ENCODE data around the gene SPIRE2.

SPIRE2 gene

DNA sequence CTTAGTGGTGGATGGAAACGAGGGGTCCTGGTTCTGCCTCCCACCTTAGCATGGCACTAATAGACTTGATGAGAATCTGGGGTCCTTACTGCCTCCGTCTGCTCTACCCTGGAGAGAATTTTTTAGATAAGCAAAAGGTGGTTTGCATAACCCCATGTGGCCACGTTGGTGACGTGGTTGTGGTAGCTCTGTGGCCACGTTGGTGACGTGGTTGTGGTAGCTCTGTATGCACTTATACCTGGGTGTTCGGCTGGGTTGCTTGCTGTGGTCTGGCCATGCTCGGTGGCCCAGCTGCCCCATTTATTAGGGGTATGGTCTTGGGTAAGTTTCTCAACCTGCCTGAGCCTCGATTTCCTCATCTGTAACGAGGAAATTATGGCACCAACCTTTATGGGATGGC lies 13.0 kb downstream of the SPIRE2 start:
- H3K4me1 ChIP-seq (ENCODE audit: control insufficient read depth, insufficient read depth, low read length), result no peaks in the 10 kb centered on the region
- no peaks in the 10 kb centered on the region for H3K9me3 ChIP-seq (ENCODE audit: control insufficient read depth, low read length)
- whole genome bisulfite sequencing, 2 experiments, result 95% methylated on average over 10 of the region's 10 CpGs
- no peak overlapping the region for H3K27ac ChIP-seq (ENCODE audit: insufficient read depth, low read depth, low read length, poor library complexity, severe bottlenecking)
- no peaks in the 10 kb centered on the region for H3K36me3 ChIP-seq (ENCODE audit: control insufficient read depth, insufficient read depth, low read length)
- H3K4me3 ChIP-seq (ENCODE audit: insufficient read depth, low read depth, low read length), result no peak overlapping the region
- H3K27me3 ChIP-seq (ENCODE audit: control insufficient read depth, insufficient read depth, low read length, poor library complexity, severe bottlenecking), result no peaks in the 10 kb centered on the region

DNA sequence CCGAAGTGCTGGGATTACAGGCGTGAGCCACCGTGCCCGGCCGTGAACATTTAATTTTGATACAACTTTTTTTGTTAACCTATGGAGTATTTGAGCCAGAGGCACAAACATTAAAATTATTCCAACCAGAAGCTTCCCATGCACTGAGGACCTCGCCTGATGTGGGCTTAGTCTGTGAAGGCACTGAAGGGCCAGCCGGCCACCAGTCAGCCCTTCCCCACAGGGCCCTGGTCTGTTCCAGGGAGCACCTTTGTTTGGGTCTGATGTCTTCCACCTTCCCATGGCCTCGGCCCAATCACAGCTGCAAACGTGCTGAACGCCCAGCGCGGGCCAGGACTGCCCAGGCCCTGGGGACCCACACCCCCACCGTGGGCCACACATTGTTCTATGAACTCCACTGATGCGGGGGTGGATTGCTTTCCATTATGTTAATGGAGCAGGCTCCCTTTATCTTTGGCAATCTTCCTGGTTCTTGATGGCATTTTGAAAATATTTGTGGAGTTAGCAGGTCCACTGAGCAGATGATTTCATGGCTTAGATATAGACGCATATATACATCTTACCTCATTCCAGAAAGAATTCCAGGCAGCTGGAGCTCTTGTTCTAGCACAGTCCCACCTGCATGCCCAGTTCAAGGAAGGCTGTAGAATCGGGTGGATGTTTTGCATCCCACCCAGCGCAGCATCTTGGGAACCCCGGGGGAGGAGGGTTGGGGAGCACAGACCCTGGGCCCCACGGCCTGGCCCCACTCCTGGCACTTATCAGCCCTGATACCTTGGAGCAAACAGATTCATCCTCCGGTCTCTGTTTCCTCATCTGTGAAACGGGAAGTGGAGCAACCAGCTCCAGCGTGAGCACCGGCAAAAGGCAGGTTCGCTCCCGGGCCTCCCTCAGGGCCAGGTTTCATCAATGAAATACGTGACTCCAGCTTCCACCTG lies 14.5 kb downstream of the SPIRE2 start:
- H3K27me3 ChIP-seq (ENCODE audit: control insufficient read depth, insufficient read depth, low read length, poor library complexity, severe bottlenecking), result no peaks in the 10 kb centered on the region
- no peaks in the 10 kb centered on the region for H3K4me1 ChIP-seq (ENCODE audit: control insufficient read depth, insufficient read depth, low read length)
- H3K9me3 ChIP-seq (ENCODE audit: control insufficient read depth, low read length), result no peaks in the 10 kb centered on the region
- no peak overlapping the region for H3K4me3 ChIP-seq (ENCODE audit: insufficient read depth, low read depth, low read length)
- H3K36me3 ChIP-seq (ENCODE audit: control insufficient read depth, insufficient read depth, low read length), result no peaks in the 10 kb centered on the region
- no peak overlapping the region for H3K27ac ChIP-seq (ENCODE audit: insufficient read depth, low read depth, low read length, poor library complexity, severe bottlenecking)
- 90 to 91% methylated on average over 26 of the region's 26 CpGs for WGBS, 2 experiments

DNA sequence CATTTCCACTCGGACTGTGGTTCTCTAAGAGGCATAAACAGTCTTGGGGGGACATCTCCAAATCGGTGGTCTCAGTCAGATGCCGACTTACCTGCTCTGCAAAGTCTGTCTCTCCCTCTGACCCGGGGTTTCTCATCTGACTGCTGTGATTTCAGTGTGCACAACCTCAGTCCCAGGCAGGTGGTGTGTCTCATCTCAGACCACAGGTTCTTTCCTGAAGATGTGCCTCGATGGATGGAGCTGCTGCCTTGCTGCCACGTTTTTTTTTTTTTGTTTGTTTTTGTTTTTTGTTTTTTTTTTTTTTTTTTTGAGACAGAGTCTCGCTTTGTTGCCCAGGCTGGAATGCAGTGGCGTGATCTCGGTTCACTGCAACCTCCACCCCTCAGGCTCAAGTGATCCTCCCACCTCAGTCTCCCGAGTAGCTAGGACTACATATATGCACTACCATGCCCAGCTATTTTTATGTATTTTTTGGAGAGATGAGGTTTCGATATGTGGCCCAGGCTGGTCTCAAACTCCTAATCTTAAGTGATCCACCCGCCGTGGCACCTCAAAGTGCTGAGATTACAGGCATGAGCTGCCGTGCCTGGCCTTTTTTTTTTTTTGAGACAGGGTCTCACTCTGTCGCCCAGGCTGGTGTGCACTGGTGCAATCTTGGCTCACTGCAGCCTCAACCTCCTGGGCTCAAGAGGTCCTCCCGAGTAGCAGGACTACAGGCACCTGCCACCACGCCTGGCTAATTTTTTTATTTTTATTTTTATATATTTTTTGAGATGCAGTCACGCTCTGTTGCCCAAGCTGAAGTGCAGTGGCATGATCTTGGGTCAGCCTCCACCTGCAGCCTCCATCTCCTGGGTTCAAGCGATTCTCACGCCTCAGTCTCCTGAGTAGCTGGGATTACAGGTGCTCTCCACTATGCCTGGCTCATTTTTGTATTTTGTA lies 15.4 kb downstream of the SPIRE2 start:
- Histone ChIP-seq H3K9me3 (ENCODE audit: control insufficient read depth, low read length) (no peaks in the 10 kb centered on the region), H3K4me1 (ENCODE audit: control insufficient read depth, insufficient read depth, low read length) (no peaks in the 10 kb centered on the region), H3K27ac (ENCODE audit: insufficient read depth, low read depth, low read length, poor library complexity, severe bottlenecking) (no peak overlapping the region), H3K36me3 (ENCODE audit: control insufficient read depth, insufficient read depth, low read length) (no peaks in the 10 kb centered on the region), H3K27me3 (ENCODE audit: control insufficient read depth, insufficient read depth, low read length, poor library complexity, severe bottlenecking) (no peaks in the 10 kb centered on the region), H3K4me3 (ENCODE audit: insufficient read depth, low read depth, low read length) (no peak overlapping the region)
- WGBS, 2 experiments, result 89% methylated on average over 18 to 20 of the region's 20 CpGs

DNA sequence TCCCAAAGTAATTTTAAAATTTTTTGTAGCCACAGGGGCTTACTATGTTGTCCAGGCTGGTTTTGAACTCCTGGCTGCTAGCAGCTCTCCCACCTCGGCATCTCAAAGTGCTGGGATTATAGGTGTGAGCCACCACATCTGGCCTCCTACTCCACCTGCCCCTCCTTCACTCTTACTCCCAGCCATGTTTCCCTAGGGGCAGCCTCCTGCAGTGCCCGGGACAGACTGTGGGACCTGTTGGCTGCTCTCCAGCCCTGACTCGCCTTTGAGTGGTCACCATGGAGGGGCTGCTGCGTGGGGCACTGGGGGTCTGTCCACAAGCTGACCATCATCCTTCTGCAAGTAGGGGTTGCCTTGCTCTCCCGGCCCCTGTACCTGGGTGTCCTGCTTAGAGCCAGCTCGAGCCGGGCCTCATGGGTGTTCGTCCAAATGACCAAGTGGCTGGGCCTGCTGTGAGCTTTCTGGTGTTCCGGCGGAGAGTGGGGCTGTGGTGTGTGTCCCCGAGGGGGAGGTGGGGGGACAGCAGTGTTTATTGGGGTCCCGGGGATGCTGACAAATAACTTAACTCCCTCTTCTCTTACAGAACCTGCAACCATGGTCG lies 16.6 kb downstream of the SPIRE2 start:
- H3K27me3 ChIP-seq (ENCODE audit: control insufficient read depth, insufficient read depth, low read length, poor library complexity, severe bottlenecking), result no peaks in the 10 kb centered on the region
- H3K9me3 ChIP-seq (ENCODE audit: control insufficient read depth, low read length), result no peaks in the 10 kb centered on the region
- 91 to 92% methylated on average over 11 to 13 of the region's 13 CpGs for WGBS, 2 experiments
- H3K36me3 ChIP-seq (ENCODE audit: control insufficient read depth, insufficient read depth, low read length), result no peaks in the 10 kb centered on the region
- H3K27ac ChIP-seq (ENCODE audit: insufficient read depth, low read depth, low read length, poor library complexity, severe bottlenecking), result no peak overlapping the region
- H3K4me3 ChIP-seq (ENCODE audit: insufficient read depth, low read depth, low read length), result no peak overlapping the region
- H3K4me1 ChIP-seq (ENCODE audit: control insufficient read depth, insufficient read depth, low read length), result no peaks in the 10 kb centered on the region

DNA sequence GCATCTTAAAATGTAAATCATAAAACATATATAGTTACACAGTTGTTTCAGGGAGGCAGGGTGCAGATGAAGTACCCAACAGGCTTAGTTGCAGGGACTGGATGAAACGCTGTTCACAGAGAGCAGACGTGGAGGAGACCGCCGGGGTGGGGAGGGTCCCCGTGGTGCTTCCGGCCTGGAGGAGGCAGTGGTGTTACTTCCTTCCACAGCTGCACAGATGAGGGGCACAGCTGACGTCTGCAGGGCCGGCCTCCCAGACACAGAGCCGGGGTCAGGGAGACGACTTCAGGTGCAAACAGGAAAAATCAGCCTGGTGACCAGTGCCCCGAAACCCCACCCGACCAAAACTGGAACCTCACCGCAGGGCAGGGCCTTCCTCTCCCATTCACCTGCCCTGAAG lies 17.1 kb downstream of the SPIRE2 start:
- H3K36me3 ChIP-seq (ENCODE audit: control insufficient read depth, insufficient read depth, low read length), result no peaks in the 10 kb centered on the region
- 89 to 90% methylated on average over 13 of the region's 13 CpGs for WGBS, 2 experiments
- H3K9me3 ChIP-seq (ENCODE audit: control insufficient read depth, low read length), result no peaks in the 10 kb centered on the region
- no peak overlapping the region for H3K27ac ChIP-seq (ENCODE audit: insufficient read depth, low read depth, low read length, poor library complexity, severe bottlenecking)
- H3K4me1 ChIP-seq (ENCODE audit: control insufficient read depth, insufficient read depth, low read length), result no peaks in the 10 kb centered on the region
- H3K27me3 ChIP-seq (ENCODE audit: control insufficient read depth, insufficient read depth, low read length, poor library complexity, severe bottlenecking), result no peaks in the 10 kb centered on the region
- no peak overlapping the region for H3K4me3 ChIP-seq (ENCODE audit: insufficient read depth, low read depth, low read length)

DNA sequence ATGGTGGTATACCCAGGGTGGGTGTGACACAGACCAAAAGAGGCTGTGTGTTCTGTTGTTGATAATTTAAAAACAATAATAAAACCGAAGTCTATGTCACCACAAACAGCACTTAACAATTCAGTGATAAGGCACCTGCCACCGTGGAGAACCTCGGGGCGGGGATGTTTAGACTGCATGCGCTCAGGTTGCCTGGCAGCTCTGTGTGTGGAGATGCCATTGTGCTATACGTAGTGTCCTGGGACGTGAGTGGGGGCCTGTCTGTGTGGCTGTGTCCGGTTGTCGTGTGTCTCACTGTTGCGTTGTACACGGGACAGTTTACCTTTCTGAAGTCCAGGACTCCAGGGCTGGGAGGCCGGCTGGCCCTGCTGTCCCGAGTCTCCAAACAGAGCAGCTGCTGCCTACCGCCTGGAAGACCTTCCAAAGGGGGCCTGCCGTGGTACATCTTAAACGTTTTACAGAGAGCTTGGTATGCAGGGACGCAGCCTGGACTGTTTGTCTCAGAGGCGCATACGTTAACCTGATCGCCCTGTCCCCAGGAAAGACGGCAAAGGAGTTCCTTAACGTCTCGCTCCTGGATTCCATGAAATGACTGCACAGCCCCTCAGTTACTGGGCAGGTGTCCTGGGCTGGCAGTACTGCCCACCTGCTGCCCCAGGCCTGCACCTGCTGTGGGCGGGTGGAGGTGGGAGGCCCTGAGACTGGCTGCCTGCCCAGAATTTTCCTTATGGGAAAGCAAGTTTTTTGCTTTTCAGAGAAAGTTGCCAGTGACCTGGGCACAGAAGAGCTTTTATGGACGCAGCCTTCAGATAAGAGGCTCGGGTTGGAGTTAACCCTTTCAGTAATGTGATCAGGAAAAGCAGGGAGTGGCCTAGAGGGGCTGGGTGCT lies 19.0 kb downstream of the SPIRE2 start:
- H3K36me3 ChIP-seq (ENCODE audit: control insufficient read depth, insufficient read depth, low read length), result no peaks in the 10 kb centered on the region
- H3K27ac ChIP-seq (ENCODE audit: insufficient read depth, low read depth, low read length, poor library complexity, severe bottlenecking), result no peak overlapping the region
- WGBS, 2 experiments, result 89 to 91% methylated on average over 26 of the region's 26 CpGs
- no peaks in the 10 kb centered on the region for H3K27me3 ChIP-seq (ENCODE audit: control insufficient read depth, insufficient read depth, low read length, poor library complexity, severe bottlenecking)
- H3K9me3 ChIP-seq (ENCODE audit: control insufficient read depth, low read length), result no peaks in the 10 kb centered on the region
- H3K4me1 ChIP-seq (ENCODE audit: control insufficient read depth, insufficient read depth, low read length), result no peaks in the 10 kb centered on the region
- H3K4me3 ChIP-seq (ENCODE audit: insufficient read depth, low read depth, low read length), result no peak overlapping the region

DNA sequence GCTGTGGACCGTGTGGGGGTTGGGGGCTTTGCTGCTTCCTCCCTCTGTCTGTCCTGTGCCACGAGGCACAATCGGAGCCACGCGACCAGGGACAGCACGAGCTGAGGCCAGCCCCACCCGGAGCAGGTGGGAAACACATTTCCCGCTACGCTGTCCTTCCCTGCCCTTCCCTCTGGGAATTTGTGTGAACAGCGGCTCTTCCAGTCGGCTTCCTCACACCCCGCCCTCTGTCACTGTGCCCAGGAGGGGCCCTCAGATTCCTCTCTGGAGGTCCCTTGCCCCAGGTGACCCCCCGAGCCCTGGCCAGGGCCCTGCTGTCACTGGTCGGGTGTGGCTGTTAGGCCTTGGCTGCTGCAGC lies 19.6 kb downstream of the SPIRE2 start:
- no peaks in the 10 kb centered on the region for H3K36me3 ChIP-seq (ENCODE audit: control insufficient read depth, insufficient read depth, low read length)
- H3K27ac ChIP-seq (ENCODE audit: insufficient read depth, low read depth, low read length, poor library complexity, severe bottlenecking), result no peak overlapping the region
- no peak overlapping the region for H3K4me3 ChIP-seq (ENCODE audit: insufficient read depth, low read depth, low read length)
- WGBS, 2 experiments, result 88 to 90% methylated on average over 14 of the region's 14 CpGs
- H3K27me3 ChIP-seq (ENCODE audit: control insufficient read depth, insufficient read depth, low read length, poor library complexity, severe bottlenecking), result no peaks in the 10 kb centered on the region
- no peaks in the 10 kb centered on the region for H3K9me3 ChIP-seq (ENCODE audit: control insufficient read depth, low read length)
- no peaks in the 10 kb centered on the region for H3K4me1 ChIP-seq (ENCODE audit: control insufficient read depth, insufficient read depth, low read length)

DNA sequence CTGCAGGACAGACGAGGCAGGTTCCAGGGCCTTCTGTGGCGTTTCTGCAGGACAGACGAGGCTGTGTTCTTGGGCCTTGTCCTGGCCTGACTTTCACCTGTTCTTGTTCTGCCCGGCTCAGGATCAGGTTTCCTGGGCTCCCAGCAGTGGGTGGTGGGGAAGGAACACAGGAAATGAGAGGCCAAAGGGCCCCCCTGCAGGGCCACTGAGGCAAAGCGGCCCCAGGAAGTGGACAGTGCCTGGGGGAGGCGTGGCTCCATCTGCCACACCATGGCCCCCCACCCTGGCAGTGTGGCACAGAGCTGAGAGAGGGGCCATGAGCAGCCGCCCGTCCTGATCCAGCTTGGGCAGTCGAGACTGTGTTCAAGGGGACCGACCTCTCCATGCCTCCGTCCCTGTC lies 20.7 kb downstream of the SPIRE2 start:
- no peaks in the 10 kb centered on the region for H3K4me1 ChIP-seq (ENCODE audit: control insufficient read depth, insufficient read depth, low read length)
- H3K9me3 ChIP-seq (ENCODE audit: control insufficient read depth, low read length), result no peaks in the 10 kb centered on the region
- H3K36me3 ChIP-seq (ENCODE audit: control insufficient read depth, insufficient read depth, low read length), result no peaks in the 10 kb centered on the region
- 86 to 88% methylated on average over 11 of the region's 11 CpGs for WGBS, 2 experiments
- no peak overlapping the region for H3K27ac ChIP-seq (ENCODE audit: insufficient read depth, low read depth, low read length, poor library complexity, severe bottlenecking)
- H3K4me3 ChIP-seq (ENCODE audit: insufficient read depth, low read depth, low read length), result no peak overlapping the region
- H3K27me3 ChIP-seq (ENCODE audit: control insufficient read depth, insufficient read depth, low read length, poor library complexity, severe bottlenecking), result no peaks in the 10 kb centered on the region

DNA sequence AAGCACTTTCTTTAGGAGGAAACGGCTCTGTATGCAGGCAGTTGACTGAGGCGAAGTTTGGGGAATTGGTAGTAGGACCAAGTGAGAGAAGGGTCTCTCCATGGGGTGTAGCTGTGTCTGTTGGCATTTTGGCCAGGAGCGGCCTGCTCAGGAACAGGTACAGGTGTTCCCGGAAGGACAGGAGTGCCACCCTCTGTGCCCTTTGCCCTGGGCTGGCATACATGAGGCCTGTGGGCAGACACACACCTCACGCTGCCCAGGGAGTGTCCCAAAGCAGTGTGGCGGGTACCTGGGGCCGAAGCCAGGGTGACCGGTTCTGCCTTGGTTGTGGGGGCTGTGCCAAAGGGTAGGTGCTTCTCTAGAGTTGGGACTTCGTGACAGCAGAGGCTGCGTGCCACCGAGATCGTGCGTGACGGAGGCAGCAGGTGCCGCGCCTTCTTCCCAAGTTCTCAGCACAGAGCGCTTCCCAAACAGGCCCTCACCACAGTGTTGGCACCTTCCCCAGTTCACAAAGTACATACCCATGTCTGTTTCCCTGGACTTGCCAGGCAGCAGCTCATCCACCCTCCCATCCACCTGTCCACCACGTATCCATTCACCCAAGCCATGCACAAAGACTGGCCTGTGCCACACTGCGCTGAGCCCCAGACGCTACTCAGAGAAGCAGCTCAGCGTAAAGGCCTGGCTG lies 25.2 kb downstream of the SPIRE2 start:
- no peaks in the 10 kb centered on the region for H3K27me3 ChIP-seq (ENCODE audit: control insufficient read depth, insufficient read depth, low read length, poor library complexity, severe bottlenecking)
- peaks cover 4% of the 10 kb centered on the region for H3K36me3 ChIP-seq (ENCODE audit: control insufficient read depth, insufficient read depth, low read length)
- H3K4me3 ChIP-seq (ENCODE audit: insufficient read depth, low read depth, low read length), result no peak overlapping the region
- 95% methylated on average over 21 of the region's 21 CpGs for WGBS, 2 experiments
- H3K27ac ChIP-seq (ENCODE audit: insufficient read depth, low read depth, low read length, poor library complexity, severe bottlenecking), result no peak overlapping the region
- H3K9me3 ChIP-seq (ENCODE audit: control insufficient read depth, low read length), result no peaks in the 10 kb centered on the region
- no peaks in the 10 kb centered on the region for H3K4me1 ChIP-seq (ENCODE audit: control insufficient read depth, insufficient read depth, low read length)

Data from ectodermal cell (in vitro differentiated cells).